Uterus (tissue), 4 donors: Measurements from ENCODE around the gene SLC22A5. TPM values are rescaled to one million over a fixed set of nuclear protein-coding genes. Genes with fewer than 3 reads are reported as not detected.

ENCODE experiments used
- DNase-seq, 2 donors: peaks; one replicate each; pipeline ENCODE4 v3.0.0-alpha.2; 2019 to 2020
- H3K27ac ChIP-seq, 2 donors: fragments of 200-600 bp; sonication (generic); 1 replicate in 1 of 2; 2 replicates in 1 of 2; pipeline ENCODE4 v1.5.1; 2016 to 2018
- H3K27me3 ChIP-seq, 2 donors: fragments of 200-600 bp; sonication (generic); one replicate each; pipeline ENCODE4 v1.5.1; 2018 to 2019; ENCODE audit warnings: control low read depth in 1 of 2
- H3K36me3 ChIP-seq, 2 donors: fragments of 200-600 bp; sonication (generic); one replicate each; pipeline ENCODE4 v1.5.1; 2019; ENCODE audit warnings: control low read depth in 1 of 2
- H3K4me1 ChIP-seq, 2 donors: fragments of 200-600 bp; sonication (generic); one replicate each; pipeline ENCODE4 v1.5.1; 2018 to 2019; ENCODE audit warnings: control low read depth in 1 of 2
- H3K4me3 ChIP-seq, 2 donors: fragments of 200-600 bp; sonication (generic); 1 replicate in 1 of 2; 2 replicates in 1 of 2; pipeline ENCODE4 v1.5.1; 2018 to 2019; ENCODE audit warnings: mild to moderate bottlenecking in 1 of 2
- H3K9me3 ChIP-seq, 2 donors: fragments of 200-600 bp; sonication (generic); one replicate each; pipeline ENCODE4 v1.5.1; 2019; ENCODE audit warnings: control low read depth in 1 of 2
- CTCF ChIP-seq, 4 experiments: fragments of 200-600 bp in 2 of 4; fragments of 450-650 bp in 2 of 4; sonication (generic) in 2 of 4; IDR thresholded peaks; one replicate each; pipeline ENCODE4 v1.5.1; 2016 to 2019; ENCODE audit warnings: antibody characterized with exemption in 4 of 4, mild to moderate bottlenecking in 2 of 4, moderate library complexity in 1 of 4
- POLR2A ChIP-seq, 2 donors: fragments of 450-650 bp; IDR thresholded peaks; one replicate each; pipeline ENCODE4 v1.6.1; 2016; ENCODE audit warnings: antibody characterized with exemption in 2 of 2, mild to moderate bottlenecking in 1 of 2, moderate library complexity in 1 of 2
- intact Hi-C: fragments of 100-400 bp; cut with DNase I; formaldehyde crosslinking; loops from one replicate; pipeline ENCODE4 v1.15.1; 2023; ENCODE audit warnings: low total_unique reads
- total RNA-seq, 4 donors: library from RNA; depleted of rRNA in 3 of 4; stranded (reverse); fragments of >200 nt in 3 of 4; gene quantifications; one replicate each; pipeline versions ENCODE4 v1.1.0 to v1.2.4, GENCODE V29; 2014 to 2023
- donor health status: DM: yes; HTN: yes; CAD: no.

Gene SLC22A5
- total RNA-seq, 4 donors from 2014 or later: 2.0 to 18.9 (median 10.0) TPM

- Histone ChIP-seq H3K9me3 (no peaks in the 10 kb centered on the region), H3K27ac (peak overlapping the region; percentile 91 to 92), H3K36me3 (no peaks in the 10 kb centered on the region), H3K4me3 (no peak overlapping the region), H3K27me3 (no peaks in the 10 kb centered on the region), H3K4me1 (peaks cover 19 to 20% of the 10 kb centered on the region in 2 donors)
- TF ChIP-seq CTCF (IDR thresholded peaks at IDR 0.05): no peak
- TF ChIP-seq POLR2A (IDR thresholded peaks at IDR 0.05): no peak
- DNase-seq: peak; percentile 72 to 89
- intact Hi-C loops: loop anchor here (2.0 kb wide), 1 partner anchor 109 kb away; no protein-coding TSS in a partner anchor
Measured at GRCh38 chr5:132389585-132390286, 20.2 kb downstream of the SLC22A5 start.

GRCh38 chr5:132391247-132391646 lies 21.7 kb downstream of the SLC22A5 start:
- H3K27ac ChIP-seq: peak overlapping the region; percentile 23 to 92
- no peaks in the 10 kb centered on the region for H3K9me3 ChIP-seq
- TF ChIP-seq POLR2A (IDR thresholded peaks at IDR 0.05) (no peak), CTCF (IDR thresholded peaks at IDR 0.05) (no peak)
- H3K4me3 ChIP-seq: no peak overlapping the region
- no peak for DNase-seq
- no peaks in the 10 kb centered on the region for H3K36me3 ChIP-seq
- H3K4me1 ChIP-seq: peaks cover 11 to 19% of the 10 kb centered on the region in 2 donors
- no peaks in the 10 kb centered on the region for H3K27me3 ChIP-seq
- intact Hi-C loops: no loop called here

GRCh38 chr5:132391870-132392269 lies 22.4 kb downstream of the SLC22A5 start:
- no peak overlapping the region for H3K27ac ChIP-seq
- intact Hi-C loops: no loop called here

GRCh38 chr5:132392411-132392810 lies 22.9 kb downstream of the SLC22A5 start:
- Histone ChIP-seq H3K9me3 (no peaks in the 10 kb centered on the region), H3K4me3 (no peak overlapping the region), H3K27ac (no peak overlapping the region), H3K36me3 (no peaks in the 10 kb centered on the region), H3K27me3 (no peaks in the 10 kb centered on the region), H3K4me1 (peaks cover under 1 to 11% of the 10 kb centered on the region in 2 donors)
- TF ChIP-seq CTCF (IDR thresholded peaks at IDR 0.05): no peak
- TF ChIP-seq POLR2A (IDR thresholded peaks at IDR 0.05): no peak
- DNase-seq: no peak
- intact Hi-C loops: no loop called here

More at GRCh38 chr5:132391870-132392269, 22.4 kb downstream of the SLC22A5 start:
- TF ChIP-seq POLR2A (IDR thresholded peaks at IDR 0.05) (no peak), CTCF (IDR thresholded peaks at IDR 0.05) (no peak)
- no peak overlapping the region for H3K4me3 ChIP-seq
- H3K36me3 ChIP-seq: no peaks in the 10 kb centered on the region
- no peaks in the 10 kb centered on the region for H3K9me3 ChIP-seq
- DNase-seq: no peak
- H3K27me3 ChIP-seq: no peaks in the 10 kb centered on the region
- H3K4me1 ChIP-seq: peaks cover 6 to 17% of the 10 kb centered on the region in 2 donors

- H3K36me3 ChIP-seq: no peaks in the 10 kb centered on the region
- intact Hi-C loops: no loop called here
- no peak overlapping the region for H3K4me3 ChIP-seq
- TF ChIP-seq CTCF (IDR thresholded peaks at IDR 0.05) (no peak), POLR2A (IDR thresholded peaks at IDR 0.05) (no peak)
- H3K27ac ChIP-seq: no peak overlapping the region
- no peaks in the 10 kb centered on the region for H3K27me3 ChIP-seq
- H3K4me1 ChIP-seq: peaks cover 0 to 10% of the 10 kb centered on the region in 2 donors
- no peak for DNase-seq
- no peaks in the 10 kb centered on the region for H3K9me3 ChIP-seq
Measured at GRCh38 chr5:132392978-132393825, 23.7 kb downstream of the SLC22A5 start.
